WTC11 (cell line): ENCODE results near the gene RPL36AL. TPM values are rescaled to one million over a fixed set of nuclear protein-coding genes. Genes with fewer than 3 reads are reported as not detected.

Experiments used
- ATAC-seq: fragments of 200-7000 bp; cut with Tn5 transposase; 2 replicates; pipeline ENCODE4 v1.10.0; 2021; ENCODE audit warnings: mild to moderate bottlenecking, moderate library complexity
- CTCF ChIA-PET: fragments of 300-600 bp; sonication (Branson Sonifier 250); formaldehyde crosslinking; loops from one replicate; lab custom pipeline; 2021; ENCODE audit warnings: antibody characterized with exemption; lab: Charles Lee
- POLR2A ChIA-PET: fragments of 350-600 bp; sonication (Branson Sonifier 250); formaldehyde crosslinking; loops from one replicate; lab custom pipeline; 2021; ENCODE audit warnings: antibody characterized with exemption; lab: Charles Lee
- DNase-seq: peaks from one replicate; pipeline ENCODE4 v3.0.0; 2021; ENCODE audit warnings: low spot score
- H3K27ac Mint-ChIP-seq: 2 replicates; pipeline ENCODE4 v1.8.0; 2021; ENCODE audit warnings: mixed read lengths
- H3K27me3 Mint-ChIP-seq: 2 replicates; pipeline ENCODE4 v1.8.0; 2021; ENCODE audit warnings: low read depth, mild to moderate bottlenecking, moderate library complexity, mixed read lengths
- H3K36me3 Mint-ChIP-seq: 2 replicates; pipeline ENCODE4 v1.8.0; 2021; ENCODE audit warnings: mixed read lengths
- H3K4me1 Mint-ChIP-seq: 2 replicates; pipeline ENCODE4 v1.8.0; 2022; ENCODE audit warnings: mixed read lengths
- H3K4me3 Mint-ChIP-seq: 2 replicates; pipeline ENCODE4 v1.8.0; 2021; ENCODE audit warnings: mild to moderate bottlenecking, moderate library complexity, mixed read lengths
- H3K9me3 Mint-ChIP-seq: 2 replicates; pipeline ENCODE4 v1.8.0; 2021; ENCODE audit warnings: mixed read lengths
- AR ChIP-seq: fragments of 250-450 bp; sonication (Bioruptor Pico); IDR thresholded peaks from 2 replicates; pipeline ENCODE4 v1.9.0; 2021; ENCODE audit warnings: mild to moderate bottlenecking
- ATF1 ChIP-seq: sonication (generic); formaldehyde crosslinking; IDR thresholded peaks from 2 replicates; pipeline ENCODE4 v1.8.1; 2023; ENCODE audit warnings: mild to moderate bottlenecking, moderate library complexity, missing genetic modification reagents
- CBFB ChIP-seq: sonication (generic); formaldehyde crosslinking; IDR thresholded peaks from 2 replicates; pipeline ENCODE4 v1.8.1; 2022; ENCODE audit warnings: mild to moderate bottlenecking, low read depth, missing genetic modification reagents
- CDX4 ChIP-seq: fragments of 250-450 bp; sonication (Bioruptor Pico); IDR thresholded peaks from 2 replicates; pipeline ENCODE4 v1.9.0; 2021; ENCODE audit warnings: moderate library complexity, mild to moderate bottlenecking, inconsistent platforms, borderline replicate concordance
- E2F4 ChIP-seq: sonication (generic); formaldehyde crosslinking; IDR thresholded peaks from 2 replicates; pipeline ENCODE4 v1.8.1; 2022; ENCODE audit warnings: low read depth, mild to moderate bottlenecking, moderate library complexity, missing genetic modification reagents, borderline replicate concordance
- ELF4 ChIP-seq: sonication (generic); formaldehyde crosslinking; IDR thresholded peaks from 2 replicates; pipeline ENCODE4 v1.8.1; 2022; ENCODE audit warnings: low read depth, mild to moderate bottlenecking, moderate library complexity, missing genetic modification reagents
- FOXJ3 ChIP-seq: sonication (generic); formaldehyde crosslinking; IDR thresholded peaks from 2 replicates; pipeline ENCODE4 v1.9.0; 2021; ENCODE audit warnings: missing genetic modification reagents, mild to moderate bottlenecking, borderline replicate concordance
- GTF2I ChIP-seq: fragments of 250-450 bp; sonication (Bioruptor Pico); conservative IDR thresholded peaks from 2 replicates; pipeline ENCODE4 v1.4.0; 2021; ENCODE audit warnings: mild to moderate bottlenecking
- JAZF1 ChIP-seq: fragments of 250-450 bp; sonication (Bioruptor Pico); IDR thresholded peaks from 2 replicates; pipeline ENCODE4 v1.9.0; 2021; ENCODE audit warnings: moderate library complexity, mild to moderate bottlenecking, inconsistent platforms
- JUN ChIP-seq: sonication (generic); formaldehyde crosslinking; IDR thresholded peaks from 2 replicates; pipeline ENCODE4 v1.8.0; 2023; ENCODE audit warnings: mild to moderate bottlenecking, missing genetic modification reagents
- MAX ChIP-seq: sonication (generic); formaldehyde crosslinking; IDR thresholded peaks from 2 replicates; pipeline ENCODE4 v1.8.0; 2022; ENCODE audit warnings: mild to moderate bottlenecking, missing genetic modification reagents
- NFATC4 ChIP-seq: fragments of 250-450 bp; sonication (Bioruptor Pico); IDR thresholded peaks from 2 replicates; pipeline ENCODE4 v1.9.0; 2021; ENCODE audit warnings: mild to moderate bottlenecking
- TP53 ChIP-seq: sonication (generic); formaldehyde crosslinking; IDR thresholded peaks from 2 replicates; pipeline ENCODE4 v1.8.1; 2023; ENCODE audit warnings: mild to moderate bottlenecking, missing genetic modification reagents
- ZBTB21 ChIP-seq: sonication (generic); formaldehyde crosslinking; IDR thresholded peaks from 2 replicates; pipeline ENCODE4 v1.8.1; 2023; ENCODE audit warnings: mild to moderate bottlenecking, missing genetic modification reagents, borderline replicate concordance
- ZNF232 ChIP-seq: sonication (generic); formaldehyde crosslinking; IDR thresholded peaks from 2 replicates; pipeline ENCODE4 v1.8.0; 2022; ENCODE audit warnings: mild to moderate bottlenecking, missing genetic modification reagents
- ZNF396 ChIP-seq: fragments of 250-450 bp; sonication (Bioruptor Pico); IDR thresholded peaks from 2 replicates; pipeline ENCODE4 v1.8.0; 2021; ENCODE audit warnings: mild to moderate bottlenecking, moderate library complexity, borderline replicate concordance
- total RNA-seq: library from RNA; stranded (reverse); gene quantifications from 3 replicates; pipeline ENCODE4 v1.2.3, GENCODE V29; 2021

Gene RPL36AL
- total RNA-seq, 1 experiment from 2014 or later, result 212 TPM

- TF ChIP-seq ZBTB21 (CRISPR knock-in tag), result no peak; the same call in 1 of the 2 replicates
- TF ChIP-seq, all 79 proteins: peak for 28
Measured at GRCh38 chr14:49633640-49634546, 13.5 kb upstream of the RPL36AL start (continued).

GRCh38 chr14:49623941-49624839 lies 3.8 kb upstream of the RPL36AL start:
- H3K4me3 Mint-ChIP-seq, result no peak overlapping the region
- peaks cover 17% of the 10 kb centered on the region for H3K4me1 Mint-ChIP-seq
- DNase-seq, result no peak
- no peaks in the 10 kb centered on the region for H3K9me3 Mint-ChIP-seq
- ATAC-seq, result no peak
- peak overlapping the region; percentile 32; the same call in 1 of the 2 replicates for H3K27ac Mint-ChIP-seq
- ChIA-PET POLR2A (interaction anchor here (0.9 to 1.3 kb wide), 2 partner anchors 10 to 228 kb away, joined by 3 to 5 read pairs; partner anchors contain the start of gene NEMF), CTCF (interaction anchor here (0.7 to 1.2 kb wide), 3 partner anchors 10 to 400 kb away, joined by 3 to 8 read pairs (median 3); partner anchors contain the start of gene NEMF)
- H3K27me3 Mint-ChIP-seq, result no peaks in the 10 kb centered on the region
- H3K36me3 Mint-ChIP-seq, result peaks cover 21% of the 10 kb centered on the region
- TF ChIP-seq GTF2I (0 out of 2 replicates have a peak, but pooled peaks have one; percentile 65), JUN (CRISPR knock-in tag) (no peak), CDX4 (CRISPR knock-in tag) (no peak)

GRCh38 chr14:49623387-49623786 lies 3.0 kb upstream of the RPL36AL start:
- ATAC-seq (no peak), DNase-seq (no peak)
- Mint-ChIP-seq H3K27ac (no peak overlapping the region), H3K4me1 (peaks cover 23% of the 10 kb centered on the region), H3K27me3 (no peaks in the 10 kb centered on the region), H3K36me3 (peaks cover 26% of the 10 kb centered on the region), H3K9me3 (no peaks in the 10 kb centered on the region), H3K4me3 (no peak overlapping the region)
- TF ChIP-seq ZNF232, result no peak
- TF ChIP-seq TP53, result no peak
- TF ChIP-seq AR (CRISPR knock-in tag), result no peak
- TF ChIP-seq E2F4 (CRISPR knock-in tag), result no peak
- ChIA-PET CTCF (interaction anchor here (1.2 to 3.7 kb wide), 3 partner anchors 11 to 229 kb away, joined by 3 to 24 read pairs (median 8); partner anchors contain the start of gene NEMF), POLR2A (interaction anchor here (1.3 kb wide), 1 partner anchor 11 kb away, joined by 5 read pairs; no protein-coding TSS in a partner anchor)

- H3K9me3 Mint-ChIP-seq, result no peaks in the 10 kb centered on the region
- peaks cover 29% of the 10 kb centered on the region for H3K36me3 Mint-ChIP-seq
- ATAC-seq (no peak), DNase-seq (no peak)
- ChIA-PET POLR2A (interaction anchor here (1.3 to 2.9 kb wide), 5 partner anchors 10 to 146 kb away, joined by 6 to 39 read pairs (median 25); partner anchors contain the start of genes DNAAF2, KLHDC2, LRR1 and RPS29), CTCF (interaction anchor here (0.8 to 3.7 kb wide), 4 partner anchors 12 to 260 kb away, joined by 3 to 24 read pairs (median 11); partner anchors contain the start of gene RPS29)
- H3K4me3 Mint-ChIP-seq, result peak overlapping the region; percentile 98
- H3K4me1 Mint-ChIP-seq, result peaks cover 23% of the 10 kb centered on the region
- H3K27ac Mint-ChIP-seq, result no peak overlapping the region
- H3K27me3 Mint-ChIP-seq, result no peaks in the 10 kb centered on the region
- TF ChIP-seq MAX (CRISPR knock-in tag) (no peak), FOXJ3 (no peak), CBFB (no peak), NFATC4 (CRISPR knock-in tag) (no peak), JAZF1 (CRISPR knock-in tag) (no peak), JUN (CRISPR knock-in tag) (no peak), ATF1 (no peak), ELF4 (no peak), ZNF396 (CRISPR knock-in tag) (no peak), ZNF232 (no peak)
Measured at GRCh38 chr14:49622022-49622607, 1.7 kb upstream of the RPL36AL start.
